ENCODE data around the gene TMEM87A.

Gene TMEM87A

DNA sequence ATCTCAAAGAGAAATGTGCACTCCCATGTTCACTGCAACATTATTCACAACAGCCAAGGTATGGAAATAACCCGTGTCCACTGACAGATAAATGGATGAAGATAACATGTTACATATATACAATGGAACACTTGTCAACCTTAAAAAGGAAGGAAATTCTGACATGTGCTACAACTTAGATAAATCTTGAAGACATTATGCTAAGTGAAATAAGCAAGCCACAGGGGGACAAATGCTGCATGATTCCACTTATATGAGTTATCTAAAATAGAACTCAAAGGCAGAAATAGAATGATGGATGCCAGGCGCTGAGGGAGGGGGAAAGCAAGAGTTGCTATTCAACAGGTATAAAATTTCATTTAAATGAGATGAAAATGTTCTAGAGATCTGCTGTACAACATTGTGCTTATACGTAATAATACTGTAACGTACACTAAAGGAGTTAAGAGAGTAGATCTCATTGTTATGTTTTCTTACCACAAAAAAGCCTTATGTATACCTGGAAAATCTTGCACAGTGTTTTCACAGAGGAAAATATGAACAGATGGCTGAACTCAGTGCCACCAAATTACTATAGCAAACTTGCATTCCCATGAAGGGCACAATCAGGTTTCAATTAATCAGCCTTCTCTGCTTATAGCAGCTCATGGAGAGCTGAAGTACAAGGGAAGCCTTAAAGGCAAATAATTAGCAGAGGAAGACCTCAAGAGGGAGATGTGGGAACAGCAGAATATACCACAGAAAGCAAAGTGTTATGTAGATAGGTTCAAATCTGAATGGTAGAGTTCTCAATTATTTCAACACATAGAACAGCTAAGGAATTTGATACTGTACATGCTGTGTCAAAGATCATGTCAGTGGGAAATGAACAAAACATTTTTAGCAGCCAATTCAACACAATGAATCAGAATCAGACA, 57.1 kb downstream of the TMEM87A start:
- TF ChIP-seq, protein P1, sequence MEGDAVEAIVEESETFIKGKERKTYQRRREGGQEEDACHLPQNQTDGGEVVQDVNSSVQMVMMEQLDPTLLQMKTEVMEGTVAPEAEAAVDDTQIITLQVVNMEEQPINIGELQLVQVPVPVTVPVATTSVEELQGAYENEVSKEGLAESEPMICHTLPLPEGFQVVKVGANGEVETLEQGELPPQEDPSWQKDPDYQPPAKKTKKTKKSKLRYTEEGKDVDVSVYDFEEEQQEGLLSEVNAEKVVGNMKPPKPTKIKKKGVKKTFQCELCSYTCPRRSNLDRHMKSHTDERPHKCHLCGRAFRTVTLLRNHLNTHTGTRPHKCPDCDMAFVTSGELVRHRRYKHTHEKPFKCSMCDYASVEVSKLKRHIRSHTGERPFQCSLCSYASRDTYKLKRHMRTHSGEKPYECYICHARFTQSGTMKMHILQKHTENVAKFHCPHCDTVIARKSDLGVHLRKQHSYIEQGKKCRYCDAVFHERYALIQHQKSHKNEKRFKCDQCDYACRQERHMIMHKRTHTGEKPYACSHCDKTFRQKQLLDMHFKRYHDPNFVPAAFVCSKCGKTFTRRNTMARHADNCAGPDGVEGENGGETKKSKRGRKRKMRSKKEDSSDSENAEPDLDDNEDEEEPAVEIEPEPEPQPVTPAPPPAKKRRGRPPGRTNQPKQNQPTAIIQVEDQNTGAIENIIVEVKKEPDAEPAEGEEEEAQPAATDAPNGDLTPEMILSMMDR (IDR thresholded peaks at IDR 0.05; ENCODE audit: low read depth, low read length) = peak; percentile 3
- no peak for DNase-seq (ENCODE audit: extremely low read depth, low read depth)

DNA sequence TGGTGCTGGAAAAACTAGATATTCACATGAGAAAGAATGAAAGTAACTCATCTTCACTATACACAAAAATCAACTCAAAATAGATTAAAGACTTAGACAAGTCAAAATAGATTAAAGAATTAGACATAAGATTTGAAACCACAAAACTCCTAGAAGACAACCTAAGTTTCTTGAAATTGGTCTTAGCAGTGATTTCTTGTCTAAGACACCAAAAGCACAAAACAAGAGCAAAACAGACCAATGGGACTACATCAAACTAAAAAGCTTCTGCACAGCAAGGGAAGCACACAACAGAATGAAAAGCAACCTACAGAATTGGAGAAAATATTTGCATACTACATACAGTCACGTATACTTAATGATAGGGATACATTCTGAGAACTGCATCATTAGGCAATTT, 58.6 kb downstream of the TMEM87A start:
- no peak for DNase-seq (ENCODE audit: extremely low read depth, low read depth)
- TF ChIP-seq, protein P1 (IDR thresholded peaks at IDR 0.05; ENCODE audit: low read depth, low read length) = no peak

DNA sequence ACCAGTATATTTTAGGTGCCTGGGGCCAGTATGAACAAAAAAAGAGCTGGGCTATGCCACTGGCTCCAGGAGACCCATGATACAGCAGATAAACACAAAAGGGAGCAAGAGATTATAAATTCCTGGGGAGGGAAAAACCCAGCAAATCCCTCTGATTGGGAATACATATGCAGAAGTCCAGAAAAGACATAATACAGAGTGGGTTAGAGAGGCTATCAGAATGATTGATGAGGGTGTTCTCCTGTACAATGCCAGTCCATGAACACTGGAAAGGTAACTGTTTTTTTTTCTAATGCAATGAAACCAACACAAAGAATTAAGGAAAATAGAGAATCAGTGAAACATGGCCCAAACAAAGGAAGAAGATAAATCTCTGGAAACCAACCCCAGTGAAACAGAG, 59.7 kb downstream of the TMEM87A start:
- TF ChIP-seq, protein P1 (IDR thresholded peaks at IDR 0.05; ENCODE audit: low read depth, low read length) = no peak
- no peak for DNase-seq (ENCODE audit: extremely low read depth, low read depth)

DNA sequence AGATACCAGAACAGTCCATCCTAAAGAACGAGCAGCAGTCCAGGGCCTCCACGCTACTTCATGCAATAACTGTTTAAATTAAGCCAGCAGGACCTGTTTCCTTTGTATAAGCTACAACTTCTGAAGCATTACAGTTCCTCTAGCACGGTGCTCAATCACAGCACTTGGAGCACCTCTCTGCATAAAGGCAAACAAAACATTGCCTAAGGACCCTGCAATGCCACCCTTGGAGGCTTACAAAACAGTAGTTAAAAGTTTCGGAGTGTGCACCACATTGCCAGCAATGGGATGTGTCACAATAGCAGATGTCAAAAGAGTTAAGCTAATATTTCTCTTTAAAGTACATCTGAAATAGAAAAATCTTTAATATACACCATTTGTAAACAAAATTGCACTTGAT, 62.5 kb downstream of the TMEM87A start:
- no peak for DNase-seq (ENCODE audit: extremely low read depth, low read depth)
- TF ChIP-seq, protein P1 (IDR thresholded peaks at IDR 0.05; ENCODE audit: low read depth, low read length) = no peak

DNA sequence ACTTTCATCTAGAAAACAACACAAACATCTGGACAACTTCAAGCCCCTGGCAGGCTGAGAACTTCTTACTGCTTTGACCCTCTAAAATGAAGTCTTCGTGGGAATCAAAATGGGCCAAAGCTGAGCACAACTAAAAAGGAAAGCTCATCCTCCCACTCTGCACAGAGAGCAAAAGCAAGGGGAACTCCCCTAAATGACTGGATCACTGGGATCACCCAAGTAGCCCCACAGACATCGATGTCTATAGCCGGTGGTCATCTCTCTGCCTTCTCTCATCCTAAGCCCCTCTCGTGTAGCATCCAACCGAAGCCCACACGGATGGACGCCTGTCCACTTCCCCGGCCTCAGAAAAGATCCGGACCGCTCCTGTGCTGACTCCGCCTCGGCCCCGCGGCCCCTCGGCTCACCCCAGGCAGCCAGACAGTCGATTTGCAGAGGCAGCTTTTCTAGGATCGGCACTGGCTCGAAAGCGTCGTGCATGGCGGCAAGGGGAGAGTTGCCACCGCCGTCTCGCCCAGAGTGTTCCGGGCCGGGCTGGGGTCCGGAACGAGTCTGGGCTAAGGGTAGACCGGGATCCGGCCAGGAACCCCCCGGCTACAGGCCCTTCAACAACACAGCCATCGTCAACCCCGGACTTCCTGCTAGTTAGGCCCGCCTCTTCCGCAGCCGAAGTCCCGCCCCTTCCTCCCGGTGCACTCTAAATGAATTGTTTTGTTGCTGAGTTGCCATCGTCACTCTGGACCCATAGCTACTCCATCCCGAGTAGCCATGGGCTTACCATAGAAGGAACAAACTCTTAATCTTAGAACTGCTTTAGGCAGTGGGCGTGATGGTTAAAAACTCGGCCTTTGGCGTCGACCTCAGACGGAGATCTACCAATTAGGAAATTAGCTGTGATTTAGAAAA, 65.3 kb downstream of the TMEM87A start, which contains the start of gene VPS39:
TSS of gene VPS39 (minus strand) at position 631 of the 906 bp plus-strand sequence. CDS start at position 480, 151 bp downstream.
- TF ChIP-seq, protein P1 (IDR thresholded peaks at IDR 0.05; ENCODE audit: low read depth, low read length) = no peak
- peak; percentile 55 for DNase-seq (ENCODE audit: extremely low read depth, low read depth)

DNA sequence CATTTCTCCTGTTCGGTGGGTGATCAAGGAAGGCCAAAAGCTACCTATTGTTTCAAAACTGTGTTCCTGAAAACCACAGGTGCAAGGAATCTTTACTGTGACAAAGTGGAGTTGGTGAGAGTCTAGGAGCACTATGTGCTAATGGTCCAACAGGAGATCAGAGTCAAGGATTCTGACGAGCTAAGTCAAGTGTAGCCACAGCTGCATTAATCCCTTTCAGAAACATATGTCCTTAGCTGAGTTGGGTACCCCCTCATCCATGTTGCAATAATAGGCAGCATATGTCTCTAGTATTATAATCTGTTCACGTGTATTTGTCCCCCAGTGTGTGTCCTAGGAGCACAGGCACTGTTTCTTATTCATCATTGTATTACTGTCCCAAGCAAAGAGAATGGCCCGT, 66.8 kb downstream of the TMEM87A start:
- TF ChIP-seq, protein P1 (IDR thresholded peaks at IDR 0.05; ENCODE audit: low read depth, low read length) = no peak
- no peak for DNase-seq (ENCODE audit: extremely low read depth, low read depth)

Data from AG09319 (cell line).